ENCODE results near the gene SRP9.
"Not testable (repeated sequence)": the region's sequence is repeated elsewhere in the genome, so short reads cannot be mapped to it uniquely, and the experiment has no call there.

Gene SRP9

DNA sequence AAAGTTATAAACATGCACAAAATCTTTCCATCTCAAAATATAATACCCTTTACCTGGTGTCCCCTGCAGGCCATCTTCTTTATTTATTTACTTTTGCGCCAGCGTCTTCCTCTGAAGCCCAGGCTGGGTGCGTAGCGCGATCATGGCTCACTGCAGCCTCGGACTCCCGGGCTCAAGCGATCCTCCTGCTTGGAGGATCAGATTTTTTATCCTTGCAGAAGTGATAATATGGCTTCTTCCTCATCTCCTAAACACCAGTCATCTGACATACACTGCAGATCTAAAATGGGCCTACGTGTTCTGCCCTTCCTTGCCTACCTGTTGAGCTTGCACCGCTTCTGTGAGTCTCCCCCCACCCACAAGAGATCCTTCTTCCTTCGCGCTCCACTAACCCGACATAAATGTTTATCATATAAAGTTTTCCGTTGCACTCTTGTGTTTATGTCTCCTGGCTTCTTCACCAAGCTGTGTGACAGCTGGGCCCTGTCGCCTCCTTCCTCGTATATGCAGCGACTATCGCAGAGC, 506 bp upstream of the SRP9 start:
- no peak for DNase-seq

DNA sequence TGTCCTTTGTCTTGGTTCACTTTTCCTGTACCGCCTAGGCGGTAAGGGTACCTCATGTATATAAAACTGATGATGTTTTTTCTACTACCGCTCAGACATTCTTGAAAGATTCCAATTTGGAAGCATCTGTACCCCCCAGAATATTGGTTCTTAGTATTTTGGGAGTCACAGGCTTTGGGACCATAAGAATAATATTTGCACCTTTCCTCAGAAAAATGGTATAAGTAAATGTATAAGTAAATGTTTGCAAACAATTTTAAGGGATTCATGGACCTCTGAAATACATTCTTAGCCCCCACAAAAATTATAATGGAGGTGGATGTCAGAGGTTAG, 677 bp downstream of the SRP9 start:
- DNase-seq, result no peak

DNA sequence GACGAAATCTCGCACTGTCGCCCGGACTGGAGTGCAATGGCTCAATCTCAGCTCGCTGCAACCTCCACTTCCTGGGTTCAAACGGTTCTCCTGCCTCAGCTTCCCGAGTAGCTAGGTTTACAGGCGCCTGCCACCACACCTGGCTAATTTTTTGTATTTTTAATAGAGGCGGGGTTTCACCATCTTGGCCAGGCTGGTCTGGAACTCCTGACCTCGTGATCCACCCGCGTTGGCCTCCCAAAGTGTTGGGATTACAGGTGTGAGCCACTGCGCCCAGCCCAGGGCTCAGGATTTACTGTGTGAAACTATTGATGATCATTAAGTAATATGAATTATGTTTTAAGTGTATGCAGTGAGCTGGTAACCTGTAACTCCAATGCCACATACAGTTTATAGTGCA, 1.5 kb downstream of the SRP9 start:
- DNase-seq, result not testable (repeated sequence)

DNA sequence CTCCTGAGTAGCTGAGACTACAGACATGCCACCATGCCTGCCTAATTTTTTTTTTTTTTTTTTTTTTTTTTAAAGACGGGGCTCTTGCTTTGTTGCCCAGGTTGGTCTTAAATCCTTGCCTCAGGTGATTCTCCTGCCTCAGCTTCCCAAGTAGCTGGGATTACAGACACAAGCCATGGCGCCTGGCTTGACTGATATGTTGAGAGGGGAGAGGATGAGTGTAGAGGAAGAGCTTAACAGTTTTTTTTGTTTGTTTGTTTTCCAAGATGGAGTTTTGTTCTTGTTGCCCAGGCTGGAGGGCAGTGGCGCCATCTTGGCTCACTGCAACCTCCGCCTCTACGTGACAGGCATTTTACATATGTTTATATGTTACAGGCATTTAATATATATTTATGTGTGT, 2.5 kb downstream of the SRP9 start:
- no peak for DNase-seq

DNA sequence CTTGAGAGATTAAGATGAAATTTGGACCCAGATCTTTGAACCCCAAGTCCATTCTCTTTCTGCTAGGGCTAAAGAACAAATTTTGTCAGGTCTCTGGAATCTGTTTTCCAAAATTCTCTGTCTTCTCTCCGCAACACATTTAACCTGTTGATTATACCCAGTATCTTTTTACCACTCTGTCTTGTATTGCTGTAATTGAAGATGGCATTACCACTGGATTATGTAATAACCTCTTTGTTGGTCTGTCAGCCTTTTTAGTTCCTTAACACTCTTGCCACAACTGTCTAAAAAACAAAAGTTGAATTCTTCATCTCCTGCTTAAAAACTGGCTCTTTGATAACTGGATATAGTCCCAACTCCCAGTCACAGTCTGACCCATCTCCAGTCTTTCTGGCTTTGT, 3.0 kb downstream of the SRP9 start:
- no peak for DNase-seq

DNA sequence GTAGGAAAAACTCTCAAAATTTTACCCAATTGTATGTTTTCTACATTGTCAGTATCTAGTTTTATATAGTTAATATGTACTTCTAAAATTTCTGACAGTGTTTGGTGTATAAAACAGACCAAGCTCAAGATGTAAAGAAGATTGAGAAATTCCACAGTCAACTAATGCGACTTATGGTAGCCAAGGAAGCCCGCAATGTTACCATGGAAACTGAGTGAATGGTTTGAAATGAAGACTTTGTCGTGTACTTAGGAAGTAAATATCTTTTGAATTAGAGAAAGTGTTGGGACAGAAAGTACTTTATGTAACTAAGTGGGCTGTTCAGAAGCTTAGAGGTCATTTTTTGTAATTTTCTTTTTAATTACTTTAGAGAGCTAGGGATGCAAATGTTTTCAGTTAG, 11.5 kb downstream of the SRP9 start:
- DNase-seq, result not testable (repeated sequence)

DNA sequence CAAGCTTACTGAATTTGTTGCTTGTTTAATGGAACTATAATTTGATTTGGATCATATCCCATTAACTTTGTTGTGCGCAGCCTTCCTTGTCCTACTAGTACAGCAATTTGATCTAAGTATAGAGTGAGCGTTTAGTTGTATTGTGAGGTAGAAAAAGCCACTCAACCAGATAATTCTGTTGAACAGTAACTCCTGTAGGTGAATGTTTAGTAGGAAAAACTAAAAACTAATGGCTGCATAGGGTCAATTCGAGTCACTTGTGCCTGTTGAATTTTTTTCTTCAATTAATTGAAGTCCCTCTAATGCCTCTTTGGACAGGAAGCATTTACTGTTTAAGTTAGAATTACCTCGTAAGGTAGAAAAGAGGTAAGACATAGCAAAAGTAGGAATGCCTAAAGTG, 17.3 kb downstream of the SRP9 start:
- no peak for DNase-seq

DNA sequence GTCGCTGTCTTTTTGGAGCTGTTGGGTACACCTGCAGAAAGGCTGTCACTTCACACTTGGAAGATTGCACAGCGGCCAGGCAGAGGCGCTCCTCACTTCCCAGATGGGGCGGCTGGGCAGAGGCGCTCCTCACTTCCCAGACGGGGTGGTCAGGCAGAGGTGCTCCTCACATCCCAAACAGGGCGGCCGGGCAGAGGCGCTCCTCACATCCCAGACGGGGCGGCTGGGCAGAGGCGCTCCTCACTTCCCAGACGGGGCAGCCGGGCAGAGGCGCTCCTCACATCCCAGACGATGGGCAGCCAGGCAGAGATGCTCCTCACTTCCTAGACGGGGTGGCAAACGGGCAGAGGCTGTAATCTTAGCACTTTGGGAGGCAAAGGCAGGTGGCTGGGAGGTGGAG, 18.5 kb downstream of the SRP9 start:
- not testable (repeated sequence) for DNase-seq

DNA sequence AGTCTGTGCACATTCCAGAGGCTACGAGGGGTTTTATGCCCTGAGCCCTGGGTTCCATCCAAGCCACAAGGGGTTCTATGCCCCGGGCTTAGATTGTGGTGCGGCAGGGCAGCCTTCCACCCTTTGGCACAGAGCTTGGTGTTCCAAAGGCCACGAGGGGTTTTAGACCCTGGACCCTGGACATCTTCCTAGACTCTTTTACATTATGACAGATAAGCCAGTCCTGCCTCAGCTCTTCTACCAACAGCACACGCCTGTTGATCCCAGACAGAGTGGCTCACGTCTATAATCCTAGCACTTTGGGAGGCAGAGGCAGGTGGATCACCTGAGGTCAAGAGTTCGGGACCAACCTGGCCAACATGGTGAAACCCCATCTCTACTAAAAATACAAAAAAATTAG, 23.5 kb downstream of the SRP9 start:
- not testable (repeated sequence) for DNase-seq

DNA sequence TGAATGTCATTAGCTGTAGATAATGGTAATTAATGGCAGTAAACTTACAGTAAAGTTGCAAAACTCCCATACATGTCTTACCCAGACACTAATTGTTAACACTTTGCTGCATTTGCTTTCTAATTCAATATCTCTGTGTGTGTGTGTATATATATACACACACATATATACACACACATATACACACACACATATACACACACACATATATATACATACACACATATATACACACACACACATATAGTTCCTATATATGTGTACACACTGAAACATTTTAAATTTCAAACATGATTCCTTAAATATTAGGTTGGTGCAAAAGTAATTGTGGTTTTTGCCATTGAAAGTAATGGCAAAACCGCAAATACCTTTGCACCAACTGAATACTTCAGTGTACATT, 28.6 kb downstream of the SRP9 start:
- no peak for DNase-seq

DNA sequence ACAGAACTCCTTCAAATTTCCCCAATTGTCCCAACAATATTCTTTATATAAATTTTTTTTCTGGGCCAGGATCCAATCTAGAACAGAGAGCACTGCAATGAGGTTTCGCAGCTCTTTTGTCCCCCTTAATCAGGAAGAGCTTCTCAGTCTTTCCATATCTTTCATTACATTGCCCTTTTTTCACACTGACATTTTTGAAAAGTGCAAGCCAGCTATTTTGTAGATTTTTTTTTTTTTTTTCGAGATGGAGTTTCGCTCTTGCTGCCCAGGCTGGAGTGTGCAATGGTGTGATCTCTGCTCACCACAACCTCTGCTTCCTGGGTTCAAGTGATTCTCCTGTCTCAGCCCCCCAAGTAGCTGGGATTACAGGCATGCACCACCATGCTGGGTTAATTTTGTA, 29.1 kb downstream of the SRP9 start:
- not testable (repeated sequence) for DNase-seq

DNA sequence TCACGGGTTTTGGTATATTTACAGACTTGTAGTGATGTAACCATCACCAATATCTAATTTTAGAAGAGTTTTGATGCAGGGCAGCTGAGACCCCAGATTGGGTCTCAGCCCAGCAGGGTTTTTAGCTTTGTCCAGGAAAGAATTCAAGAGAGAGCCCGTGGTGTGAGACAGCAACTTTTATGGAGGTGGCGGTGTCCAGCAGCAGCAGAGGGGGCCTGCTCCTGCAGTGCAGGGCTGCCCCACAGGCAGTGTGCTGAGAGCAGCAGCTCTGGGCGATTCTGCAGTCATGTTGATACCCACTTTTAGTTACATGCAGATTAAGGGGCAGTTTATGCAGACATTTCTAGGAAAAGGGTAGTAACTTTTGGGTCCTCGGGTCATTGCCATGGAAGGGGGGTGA, 30.5 kb downstream of the SRP9 start:
- no peak for DNase-seq

DNA sequence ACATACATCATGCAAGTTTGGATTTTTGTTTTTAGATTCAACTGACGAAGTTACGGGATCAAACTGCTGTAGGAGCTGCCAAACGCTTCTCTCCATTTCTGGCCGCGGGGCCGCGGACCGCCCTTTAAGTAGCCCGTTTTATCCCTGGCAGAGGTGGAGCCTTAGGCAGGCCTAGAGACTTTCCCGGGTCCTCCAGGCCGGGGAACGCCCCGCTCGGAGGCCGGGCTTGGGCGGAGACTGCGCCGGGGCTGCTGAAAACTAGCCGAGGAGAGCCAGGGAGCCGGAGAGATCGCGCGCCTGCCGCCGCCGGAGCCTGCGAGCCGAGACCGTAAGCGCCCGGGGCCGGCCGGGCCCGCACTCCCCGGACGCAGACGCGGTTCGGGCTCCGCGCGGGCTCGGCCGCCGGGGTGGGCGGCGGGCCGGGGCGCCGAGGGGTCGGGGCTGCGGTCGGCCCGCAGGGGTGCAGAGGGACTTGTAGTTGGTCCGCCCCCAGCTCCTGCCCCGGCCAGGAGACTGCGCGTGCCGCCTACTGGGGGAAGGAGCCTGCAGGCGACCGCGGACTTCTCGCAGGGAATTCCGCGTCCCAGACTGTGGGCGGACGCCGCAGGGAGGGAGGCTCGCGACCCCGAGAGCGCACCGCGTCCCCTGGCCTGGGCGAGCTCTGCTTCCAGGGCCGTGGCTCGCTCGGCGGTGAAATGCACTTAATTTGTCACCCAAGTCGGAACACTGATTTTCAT, 32.4 kb downstream of the SRP9 start, which contains the start of gene EPHX1:
TSS of gene EPHX1 (plus strand) at position 283 of the 737 bp plus-strand sequence. CDS start 18,606 bp downstream, outside the sequence.
- peak; percentile 57 for DNase-seq

DNA sequence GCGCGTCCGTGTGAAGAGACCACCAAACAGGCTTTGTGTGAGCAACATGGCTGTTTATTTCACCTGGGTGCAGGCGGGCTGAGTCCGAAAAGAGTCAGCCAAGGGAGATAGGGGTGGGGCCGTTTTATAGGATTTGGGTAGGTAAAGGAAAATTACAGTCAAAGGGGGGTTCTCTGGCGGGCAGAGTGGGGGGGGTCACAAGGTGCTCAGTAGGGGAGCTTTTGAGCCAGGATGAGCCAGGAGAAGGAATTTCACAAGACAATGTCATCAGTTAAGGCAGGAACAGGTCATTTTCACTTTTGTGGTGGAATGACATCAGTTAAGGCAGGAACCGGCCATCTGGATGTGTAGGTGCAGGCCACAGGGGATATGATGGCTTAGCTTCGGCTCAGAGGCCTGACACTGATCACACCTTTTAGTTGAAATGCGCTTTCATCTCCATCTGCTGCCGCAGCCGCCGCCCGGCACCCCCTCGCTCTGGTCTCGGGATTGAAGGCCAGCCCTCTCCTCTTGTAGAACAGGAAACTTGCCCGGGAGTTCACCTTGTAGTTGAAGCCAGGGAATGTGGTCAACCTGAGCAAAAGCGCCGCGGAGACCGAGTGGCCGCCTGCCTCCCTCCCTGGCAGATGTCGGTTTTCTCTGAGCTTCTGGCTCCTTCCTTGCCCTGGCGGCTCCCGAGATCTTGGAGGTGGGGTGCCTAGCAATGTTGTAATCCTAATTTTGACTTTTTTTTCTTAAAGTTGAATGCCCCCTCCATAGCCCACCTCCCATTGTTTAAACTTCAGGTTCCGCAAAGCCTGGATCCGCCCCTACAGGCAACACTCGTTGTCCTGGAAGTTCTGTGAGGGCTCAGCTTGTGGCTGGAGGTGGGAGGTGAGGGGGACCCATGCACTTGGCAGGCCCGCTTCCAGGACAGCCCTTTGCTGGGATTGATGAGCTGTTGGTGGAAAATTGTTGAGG, 33.2 kb downstream of the SRP9 start:
- not testable (repeated sequence) for DNase-seq

DNA sequence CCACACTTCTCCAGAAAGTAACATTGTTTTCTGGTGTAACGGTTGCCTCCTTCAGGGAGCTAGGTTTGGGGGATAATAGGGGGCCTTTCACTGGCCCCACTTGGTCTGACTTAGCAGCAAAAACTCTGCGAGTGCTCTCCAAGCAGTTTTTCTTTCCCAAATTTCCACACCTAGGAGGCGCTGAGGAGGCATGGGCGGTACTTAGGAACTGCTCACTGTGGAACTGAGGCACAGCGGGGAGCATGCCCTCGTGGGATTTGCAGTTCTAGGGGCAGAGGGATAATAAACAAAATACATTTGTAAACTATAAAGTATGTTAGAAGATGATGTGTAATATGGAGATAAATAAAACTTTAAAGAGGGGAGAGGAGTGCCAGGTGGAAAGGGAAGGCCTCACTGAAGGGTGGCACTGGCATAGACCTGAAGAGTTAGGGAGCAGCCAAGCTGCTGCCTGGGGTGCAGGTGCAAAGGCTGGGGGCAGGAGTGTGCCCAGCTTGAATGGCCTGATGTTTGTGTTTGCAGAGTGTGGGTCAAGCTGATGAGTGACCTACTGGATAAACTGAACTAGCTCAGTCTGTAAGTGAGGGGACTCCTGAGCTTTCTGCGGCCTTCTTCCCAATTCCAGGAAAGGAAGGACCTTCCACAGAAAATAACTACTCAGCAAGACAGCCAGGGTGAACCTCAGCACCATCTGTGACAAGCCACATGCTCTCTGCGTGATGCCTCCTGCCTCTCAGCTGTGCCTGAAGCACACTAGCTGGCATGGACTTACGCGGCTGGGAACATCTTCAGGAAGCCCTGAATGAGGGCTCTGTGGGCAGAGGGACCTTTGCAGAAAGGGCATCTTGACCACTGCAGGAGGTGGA, 34.2 kb downstream of the SRP9 start:
- no peak for DNase-seq

DNA sequence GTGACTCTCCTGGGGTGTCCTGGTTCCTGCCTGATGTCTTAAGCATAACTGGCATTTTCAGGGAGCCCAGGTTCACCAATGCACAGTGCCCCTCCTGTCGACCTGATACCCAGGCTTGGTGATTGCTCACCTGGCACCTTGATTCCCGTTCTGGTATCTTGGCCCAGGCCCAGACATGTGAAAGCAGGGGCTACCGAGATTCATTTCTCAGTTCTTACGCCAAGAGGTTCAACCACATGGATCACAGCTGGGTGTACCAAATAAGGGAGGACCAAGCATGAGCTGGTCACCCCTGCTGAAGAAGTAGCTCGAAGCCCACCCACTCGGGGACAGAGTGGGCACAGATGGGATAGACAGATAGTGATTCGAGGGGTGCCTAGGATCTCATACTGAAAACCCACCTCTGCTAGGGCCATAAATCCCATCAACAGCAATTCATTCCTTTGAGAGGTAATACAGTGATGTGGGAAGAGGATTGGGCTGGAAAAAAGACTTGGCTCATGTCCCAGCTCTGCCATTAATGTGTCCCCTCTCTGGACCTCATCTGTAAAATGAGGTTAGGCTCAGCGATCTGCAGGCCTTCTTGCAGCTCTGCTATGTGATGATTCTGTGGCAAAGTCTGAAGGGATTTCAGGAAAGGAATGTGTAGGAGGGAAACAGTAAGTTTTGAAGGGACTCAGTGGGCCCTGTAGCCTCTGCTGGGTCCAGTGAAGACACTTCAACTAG, 35.0 kb downstream of the SRP9 start:
- no peak for DNase-seq

DNA sequence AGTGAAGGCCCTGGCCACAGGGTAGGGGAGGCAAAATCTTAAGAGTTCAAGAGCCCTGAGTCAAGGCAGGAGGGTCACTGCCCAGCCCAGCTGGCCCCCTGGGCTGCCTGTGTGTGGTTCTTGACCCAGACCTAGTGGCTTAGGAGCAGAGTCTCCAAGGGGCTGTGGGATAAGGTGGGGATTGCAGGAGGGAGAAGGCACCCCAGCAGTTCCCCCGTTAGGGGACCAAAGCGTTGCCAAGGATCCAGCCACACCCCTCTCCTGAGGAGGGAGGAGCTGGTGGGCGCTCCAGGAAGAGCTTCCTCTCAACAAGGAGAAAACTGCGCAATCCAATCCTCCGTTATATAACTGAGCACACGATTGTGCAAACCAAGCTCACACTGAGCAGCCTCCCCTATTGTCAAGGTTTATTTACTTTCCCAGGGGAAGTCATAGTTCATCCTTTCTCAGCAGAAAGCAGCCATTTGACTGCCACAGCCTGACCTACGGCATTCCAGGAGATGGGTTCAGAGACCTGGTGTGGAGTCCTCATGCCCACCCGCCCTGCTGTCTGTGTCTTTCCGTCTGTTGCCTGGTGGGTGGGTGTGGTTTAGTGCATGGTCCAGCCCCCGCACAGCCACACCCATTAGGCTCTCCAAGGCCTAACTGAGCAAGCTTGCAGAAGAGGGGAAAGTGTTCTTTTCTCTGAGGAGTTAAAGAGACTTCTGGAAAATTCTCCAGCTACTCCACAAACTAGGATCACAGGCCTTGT, 35.8 kb downstream of the SRP9 start:
- DNase-seq, result no peak

DNA sequence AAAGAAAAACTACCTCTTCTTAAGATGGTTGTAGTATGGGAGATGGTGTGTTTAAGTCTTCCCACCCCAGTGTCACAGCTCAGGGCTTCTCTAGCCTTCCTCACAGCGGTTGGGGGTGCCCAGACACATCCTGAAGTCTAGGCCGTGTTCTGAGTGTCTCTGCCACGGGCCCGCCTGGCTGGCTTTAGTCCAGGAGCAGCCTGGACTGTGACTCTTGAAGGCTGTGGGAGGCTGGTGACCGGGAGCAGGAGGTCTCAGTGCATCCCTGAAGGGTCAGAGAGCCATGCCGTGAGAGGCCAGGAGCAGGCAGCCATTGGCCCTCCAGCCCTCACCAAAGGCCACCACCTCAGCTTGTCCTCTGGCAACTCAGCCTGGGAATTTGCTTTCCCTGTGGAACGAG, 36.8 kb downstream of the SRP9 start:
- DNase-seq, result no peak

DNA sequence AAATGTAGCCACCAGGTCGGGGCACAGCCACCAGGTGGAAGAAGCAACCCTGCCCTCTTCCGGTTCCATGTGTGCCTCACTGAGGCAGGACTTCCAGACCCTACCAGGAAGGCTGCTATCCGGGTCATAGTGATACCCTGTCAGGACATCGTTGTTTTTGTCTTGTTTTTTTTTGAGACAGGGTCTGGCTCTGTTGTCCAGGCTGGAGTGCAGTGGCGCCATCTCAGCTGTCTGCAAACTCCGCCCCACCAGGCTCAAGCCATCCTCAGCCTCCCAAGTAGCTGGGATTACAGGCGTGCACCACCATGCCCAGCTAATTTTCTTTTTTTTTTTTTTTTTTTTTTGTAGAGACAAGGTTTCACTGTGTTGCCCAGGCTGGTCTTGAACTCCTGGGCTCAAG, 37.5 kb downstream of the SRP9 start:
- DNase-seq, result not testable (repeated sequence)

DNA sequence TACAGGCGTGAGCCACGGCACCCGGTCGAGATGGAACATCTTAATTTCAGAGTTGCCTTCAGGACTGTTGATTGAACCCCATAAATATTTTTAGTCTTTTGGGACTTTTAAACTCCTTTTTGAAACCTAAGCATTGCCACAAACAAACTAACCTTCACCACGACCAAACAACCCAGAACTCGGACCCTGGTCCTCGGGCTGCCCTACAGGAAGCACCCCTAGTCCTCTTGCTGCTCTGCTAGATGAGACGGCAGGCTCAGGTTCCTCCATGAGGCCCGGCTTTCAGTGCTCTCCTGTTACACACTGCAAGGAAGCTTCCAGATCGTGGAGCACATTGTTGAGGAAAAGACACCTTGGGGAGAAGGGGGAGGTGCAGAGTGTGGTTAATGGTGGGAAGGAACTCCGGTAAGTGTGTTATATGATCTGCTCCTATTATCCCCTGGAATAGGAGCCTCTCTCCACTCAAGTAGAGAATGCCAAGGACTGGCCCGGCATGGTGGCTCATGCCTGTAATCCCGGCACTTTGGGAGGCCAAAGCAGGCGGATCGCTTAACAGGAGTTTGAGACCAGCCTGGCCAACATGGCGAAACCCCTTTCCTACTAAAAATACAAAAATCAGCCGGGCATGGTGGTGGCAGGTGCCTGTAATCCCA, 38.0 kb downstream of the SRP9 start:
- DNase-seq, result no peak

All from activated CD4-positive, alpha-beta T cell treated with anti-CD3 and anti-CD28 coated beads, Interleukin-2, amount 50 U/mL, for 1 hour (primary cell).